ENCODE data around the gene ZBTB17.
"Not testable (repeated sequence)": the region's sequence is repeated elsewhere in the genome, so short reads cannot be mapped to it uniquely, and the experiment has no call there.

- not testable (repeated sequence) for TF ChIP-seq SPI1 (IDR thresholded peaks at IDR 0.05; ENCODE audit: low read depth, low read length); PAX5 (IDR thresholded peaks at IDR 0.05; ENCODE audit: insufficient read depth, low read length, severe bottlenecking); POLR2AphosphoS5 (IDR thresholded peaks at IDR 0.05; ENCODE audit: low read depth, low read length); TAF1 (IDR thresholded peaks at IDR 0.05; ENCODE audit: low read depth, low read length); POLR2A (IDR thresholded peaks at IDR 0.05; ENCODE audit: low read depth, low read length); POU2F2 (IDR thresholded peaks at IDR 0.05; ENCODE audit: low read depth, low read length)
Measured at GRCh38 chr1:15896841-15897610, 78.9 kb downstream of the ZBTB17 start.
